Mesenchymal stem cell (in vitro differentiated cells and primary cell): ENCODE measurements around the gene DMD.
"Not testable (repeated sequence)": the region's sequence is repeated elsewhere in the genome, so short reads cannot be mapped to it uniquely, and the experiment has no call there.

Experiments
- DNase-seq: peaks from one replicate; pipeline ENCODE4 v3.0.0-alpha.2; 2013
- H2AFZ ChIP-seq: one replicate; pipeline ENCODE4 v1.6.1; 2013; ENCODE audit warnings: low read depth, mild to moderate bottlenecking, control low read depth, inconsistent platforms, low read length, moderate library complexity
- H2AK5ac ChIP-seq: 2 replicates; pipeline ENCODE4 v1.6.1; 2013; ENCODE audit warnings: low read length, moderate library complexity, mild to moderate bottlenecking, inconsistent platforms; ENCODE audit not compliant: severe bottlenecking
- H2BK120ac ChIP-seq: one replicate; pipeline ENCODE4 v1.6.1; 2013; ENCODE audit warnings: low read depth, mild to moderate bottlenecking, inconsistent platforms, low read length, moderate library complexity
- H2BK12ac ChIP-seq, 2 experiments: one replicate each; pipeline ENCODE4 v1.6.1; 2013; ENCODE audit warnings: inconsistent platforms in 2 of 2, low read length in 2 of 2, mild to moderate bottlenecking in 2 of 2, moderate library complexity in 2 of 2, control low read depth in 1 of 2
- H2BK15ac ChIP-seq: one replicate; pipeline ENCODE4 v1.6.1; 2013; ENCODE audit warnings: mild to moderate bottlenecking, low read depth, inconsistent platforms; ENCODE audit not compliant: poor library complexity, severe bottlenecking
- H2BK5ac ChIP-seq: 2 replicates; pipeline ENCODE4 v1.6.1; 2013; ENCODE audit warnings: low read depth, mild to moderate bottlenecking, low read length, control low read depth, inconsistent platforms; ENCODE audit not compliant: poor library complexity, severe bottlenecking
- H3K14ac ChIP-seq, 2 experiments: one replicate each; pipeline ENCODE4 v1.6.1; 2013; ENCODE audit warnings: inconsistent platforms in 2 of 2, low read length in 2 of 2, control low read depth in 1 of 2, mild to moderate bottlenecking in 1 of 2, moderate library complexity in 1 of 2
- H3K18ac ChIP-seq, 2 experiments: one replicate each; pipeline ENCODE4 v1.6.1; 2013; ENCODE audit warnings: inconsistent platforms in 2 of 2, low read length in 2 of 2, control low read depth in 1 of 2, low read depth in 1 of 2, mild to moderate bottlenecking in 1 of 2
- H3K23ac ChIP-seq, 2 experiments: one replicate each; pipeline ENCODE4 v1.6.1; 2013; ENCODE audit warnings: inconsistent platforms in 2 of 2, low read length in 2 of 2, mild to moderate bottlenecking in 2 of 2, moderate library complexity in 2 of 2, control low read depth in 1 of 2
- H3K27ac ChIP-seq: 2 replicates; pipeline ENCODE4 v1.5.1; 2013; ENCODE audit warnings: mild to moderate bottlenecking, moderate library complexity, low read length, control low read depth, inconsistent platforms; ENCODE audit not compliant: poor library complexity, severe bottlenecking
- H3K27me3 ChIP-seq, 2 experiments: 2 replicates each; pipeline versions ENCODE4 v1.6.1 to v1.7.0; 2013; ENCODE audit warnings: low read length in 2 of 2, mild to moderate bottlenecking in 2 of 2, moderate library complexity in 2 of 2, control low read depth in 1 of 2, inconsistent platforms in 1 of 2; ENCODE audit not compliant: control insufficient read depth in 1 of 2, insufficient read depth in 1 of 2
- H3K36me3 ChIP-seq, 2 experiments: 2 replicates each; pipeline versions ENCODE4 v1.6.1 to v1.7.0; 2013; ENCODE audit warnings: low read length in 2 of 2, control low read depth in 1 of 2, inconsistent platforms in 1 of 2, low read depth in 1 of 2, mild to moderate bottlenecking in 1 of 2; ENCODE audit not compliant: insufficient read depth in 2 of 2, control insufficient read depth in 1 of 2
- H3K4ac ChIP-seq, 2 experiments: one replicate each; pipeline ENCODE4 v1.6.1; 2013; ENCODE audit warnings: inconsistent platforms in 2 of 2, low read length in 2 of 2, mild to moderate bottlenecking in 2 of 2, moderate library complexity in 2 of 2, control low read depth in 1 of 2, low read depth in 1 of 2
- H3K4me1 ChIP-seq: 2 replicates; pipeline ENCODE4 v1.6.1; 2013; ENCODE audit warnings: low read depth, low read length, control low read depth; ENCODE audit not compliant: control insufficient read depth, insufficient read depth
- H3K4me2 ChIP-seq: 2 replicates; pipeline ENCODE4 v1.6.1; 2013; ENCODE audit warnings: low read length, mild to moderate bottlenecking, inconsistent platforms; ENCODE audit not compliant: poor library complexity, severe bottlenecking
- H3K4me3 ChIP-seq, 2 experiments: 2 replicates each; pipeline versions ENCODE4 v1.5.1 to v1.7.0; 2013; ENCODE audit warnings: low read length in 2 of 2, mild to moderate bottlenecking in 2 of 2, control low read depth in 1 of 2, low read depth in 1 of 2; ENCODE audit not compliant: insufficient read depth in 1 of 2
- H3K79me1 ChIP-seq: replicated peaks from 2 replicates; pipeline ENCODE4 v1.6.1; 2013; ENCODE audit warnings: mild to moderate bottlenecking, control low read depth, low read length, inconsistent platforms; ENCODE audit not compliant: poor library complexity, severe bottlenecking
- H3K9ac ChIP-seq: 2 replicates; pipeline ENCODE4 v1.7.0; 2013; ENCODE audit warnings: mild to moderate bottlenecking, low read length, moderate library complexity
- H3K9me3 ChIP-seq: 2 replicates; pipeline ENCODE4 v1.7.0; 2013; ENCODE audit warnings: mild to moderate bottlenecking, low read length; ENCODE audit not compliant: control insufficient read depth
- H4K8ac ChIP-seq: one replicate; pipeline ENCODE4 v1.6.1; 2013; ENCODE audit warnings: inconsistent platforms, mild to moderate bottlenecking, low read length, moderate library complexity
- H4K91ac ChIP-seq: one replicate; pipeline ENCODE4 v1.6.1; 2013; ENCODE audit warnings: mild to moderate bottlenecking, low read length, inconsistent platforms
- WGBS: methylation state at CpG from one replicate; pipeline ENCODE4 v1.1.7; 2013; ENCODE audit warnings: mixed read lengths; 5-methylcytosine and 5-hydroxymethylcytosine counted together

The DMD gene

GRCh38 chrX:31590581-31591114, 1620.7 kb downstream of the DMD start:
- H3K4ac ChIP-seq: no peak overlapping the region

GRCh38 chrX:31589503-31589902, 1621.8 kb downstream of the DMD start:
- no peak overlapping the region for H2BK15ac ChIP-seq
- H3K9ac ChIP-seq: no peak overlapping the region
- no CpG with 5 or more reads among the region's 3 CpGs for WGBS
- H3K4ac ChIP-seq: no peak overlapping the region
- H3K9me3 ChIP-seq: no peaks in the 10 kb centered on the region
- no peaks in the 10 kb centered on the region for H3K36me3 ChIP-seq
- no peak overlapping the region for H3K18ac ChIP-seq
- H2AK5ac ChIP-seq: no peak overlapping the region
- no peak overlapping the region for H2BK120ac ChIP-seq
- H4K8ac ChIP-seq: no peak overlapping the region
- H3K79me1 ChIP-seq: no peaks in the 10 kb centered on the region
- no peak for DNase-seq
- H3K4me3 ChIP-seq: no peak overlapping the region
- no peaks in the 10 kb centered on the region for H3K4me1 ChIP-seq
- no peak overlapping the region for H3K23ac ChIP-seq
- no peak overlapping the region for H2AFZ ChIP-seq
- H2BK12ac ChIP-seq: no peak overlapping the region
- H3K14ac ChIP-seq: no peak overlapping the region
- H3K4me2 ChIP-seq: no peak overlapping the region
- H3K27me3 ChIP-seq: no peaks in the 10 kb centered on the region
- H4K91ac ChIP-seq: no peak overlapping the region
- H3K27ac ChIP-seq: no peak overlapping the region
- no peak overlapping the region for H2BK5ac ChIP-seq

More at GRCh38 chrX:31590581-31591114, 1620.7 kb downstream of the DMD start:
- no CpG with 5 or more reads among the region's 5 CpGs for WGBS
- H3K18ac ChIP-seq: no peak overlapping the region
- H2BK5ac ChIP-seq: no peak overlapping the region
- no peak overlapping the region for H2BK15ac ChIP-seq
- no peak overlapping the region for H3K4me3 ChIP-seq
- H3K27me3 ChIP-seq: no peaks in the 10 kb centered on the region
- H3K14ac ChIP-seq: no peak overlapping the region
- H2BK120ac ChIP-seq: no peak overlapping the region
- no peaks in the 10 kb centered on the region for H3K4me1 ChIP-seq
- H2BK12ac ChIP-seq: no peak overlapping the region
- no peak overlapping the region for H2AK5ac ChIP-seq
- no peaks in the 10 kb centered on the region for H3K9me3 ChIP-seq
- H4K91ac ChIP-seq: no peak overlapping the region
- no peaks in the 10 kb centered on the region for H3K79me1 ChIP-seq
- no peak overlapping the region for H3K4me2 ChIP-seq
- no peak overlapping the region for H3K23ac ChIP-seq
- no peaks in the 10 kb centered on the region for H3K36me3 ChIP-seq
- no peak overlapping the region for H2AFZ ChIP-seq
- H3K27ac ChIP-seq: no peak overlapping the region
- no peak overlapping the region for H3K9ac ChIP-seq
- no peak overlapping the region for H4K8ac ChIP-seq
- DNase-seq: peak; percentile 69

GRCh38 chrX:31588355-31588754, 1623.0 kb downstream of the DMD start:
- no peak overlapping the region for H3K18ac ChIP-seq
- H3K36me3 ChIP-seq: no peaks in the 10 kb centered on the region
- H3K9ac ChIP-seq: no peak overlapping the region
- no peak overlapping the region for H3K14ac ChIP-seq
- no peaks in the 10 kb centered on the region for H3K79me1 ChIP-seq
- no peaks in the 10 kb centered on the region for H3K9me3 ChIP-seq
- H3K23ac ChIP-seq: no peak overlapping the region
- H2BK12ac ChIP-seq: no peak overlapping the region
- H2BK120ac ChIP-seq: no peak overlapping the region
- H2BK15ac ChIP-seq: no peak overlapping the region
- WGBS: no CpG with 5 or more reads among the region's 2 CpGs
- H4K8ac ChIP-seq: no peak overlapping the region
- H3K27me3 ChIP-seq: no peaks in the 10 kb centered on the region
- no peak for DNase-seq
- H3K4me3 ChIP-seq: no peak overlapping the region
- no peak overlapping the region for H4K91ac ChIP-seq
- H3K27ac ChIP-seq: no peak overlapping the region
- no peak overlapping the region for H3K4ac ChIP-seq
- H2AFZ ChIP-seq: no peak overlapping the region
- H2AK5ac ChIP-seq: no peak overlapping the region
- no peaks in the 10 kb centered on the region for H3K4me1 ChIP-seq
- H2BK5ac ChIP-seq: no peak overlapping the region
- no peak overlapping the region for H3K4me2 ChIP-seq

GRCh38 chrX:31583892-31584291, 1627.5 kb downstream of the DMD start:
- H2BK5ac ChIP-seq, H3K4me1 ChIP-seq, H2BK15ac ChIP-seq, H3K4me2 ChIP-seq, H2AK5ac ChIP-seq, H4K8ac ChIP-seq, H3K27ac ChIP-seq, H3K79me1 ChIP-seq, H2BK12ac ChIP-seq, H3K27me3 ChIP-seq, H3K14ac ChIP-seq, H3K18ac ChIP-seq, H3K4ac ChIP-seq, H2AFZ ChIP-seq, H3K4me3 ChIP-seq, H3K23ac ChIP-seq, H3K36me3 ChIP-seq, H2BK120ac ChIP-seq, H3K9me3 ChIP-seq, H3K9ac ChIP-seq, DNase-seq, H4K91ac ChIP-seq: not testable (repeated sequence)
- 100% methylated on average over 2 of the region's 3 CpGs for WGBS
